Mesenchymal stem cell (in vitro differentiated cells and primary cell): ENCODE results near the gene ARL15.

Experiments
- DNase-seq: peaks from one replicate; pipeline ENCODE4 v3.0.0-alpha.2; 2013
- H2AFZ ChIP-seq: one replicate; pipeline ENCODE4 v1.6.1; 2013; ENCODE audit warnings: low read depth, mild to moderate bottlenecking, control low read depth, inconsistent platforms, low read length, moderate library complexity
- H2AK5ac ChIP-seq: 2 replicates; pipeline ENCODE4 v1.6.1; 2013; ENCODE audit warnings: low read length, moderate library complexity, mild to moderate bottlenecking, inconsistent platforms; ENCODE audit not compliant: severe bottlenecking
- H2BK120ac ChIP-seq: one replicate; pipeline ENCODE4 v1.6.1; 2013; ENCODE audit warnings: low read depth, mild to moderate bottlenecking, inconsistent platforms, low read length, moderate library complexity
- H2BK12ac ChIP-seq, 2 experiments: one replicate each; pipeline ENCODE4 v1.6.1; 2013; ENCODE audit warnings: inconsistent platforms in 2 of 2, low read length in 2 of 2, mild to moderate bottlenecking in 2 of 2, moderate library complexity in 2 of 2, control low read depth in 1 of 2
- H2BK15ac ChIP-seq: one replicate; pipeline ENCODE4 v1.6.1; 2013; ENCODE audit warnings: mild to moderate bottlenecking, low read depth, inconsistent platforms; ENCODE audit not compliant: poor library complexity, severe bottlenecking
- H2BK5ac ChIP-seq: 2 replicates; pipeline ENCODE4 v1.6.1; 2013; ENCODE audit warnings: low read depth, mild to moderate bottlenecking, low read length, control low read depth, inconsistent platforms; ENCODE audit not compliant: poor library complexity, severe bottlenecking
- H3K14ac ChIP-seq, 2 experiments: one replicate each; pipeline ENCODE4 v1.6.1; 2013; ENCODE audit warnings: inconsistent platforms in 2 of 2, low read length in 2 of 2, control low read depth in 1 of 2, mild to moderate bottlenecking in 1 of 2, moderate library complexity in 1 of 2
- H3K18ac ChIP-seq, 2 experiments: one replicate each; pipeline ENCODE4 v1.6.1; 2013; ENCODE audit warnings: inconsistent platforms in 2 of 2, low read length in 2 of 2, control low read depth in 1 of 2, low read depth in 1 of 2, mild to moderate bottlenecking in 1 of 2
- H3K23ac ChIP-seq, 2 experiments: one replicate each; pipeline ENCODE4 v1.6.1; 2013; ENCODE audit warnings: inconsistent platforms in 2 of 2, low read length in 2 of 2, mild to moderate bottlenecking in 2 of 2, moderate library complexity in 2 of 2, control low read depth in 1 of 2
- H3K27ac ChIP-seq: 2 replicates; pipeline ENCODE4 v1.5.1; 2013; ENCODE audit warnings: mild to moderate bottlenecking, moderate library complexity, low read length, control low read depth, inconsistent platforms; ENCODE audit not compliant: poor library complexity, severe bottlenecking
- H3K27me3 ChIP-seq, 2 experiments: 2 replicates each; pipeline versions ENCODE4 v1.6.1 to v1.7.0; 2013; ENCODE audit warnings: low read length in 2 of 2, mild to moderate bottlenecking in 2 of 2, moderate library complexity in 2 of 2, control low read depth in 1 of 2, inconsistent platforms in 1 of 2; ENCODE audit not compliant: control insufficient read depth in 1 of 2, insufficient read depth in 1 of 2
- H3K36me3 ChIP-seq, 2 experiments: 2 replicates each; pipeline versions ENCODE4 v1.6.1 to v1.7.0; 2013; ENCODE audit warnings: low read length in 2 of 2, control low read depth in 1 of 2, inconsistent platforms in 1 of 2, low read depth in 1 of 2, mild to moderate bottlenecking in 1 of 2; ENCODE audit not compliant: insufficient read depth in 2 of 2, control insufficient read depth in 1 of 2
- H3K4ac ChIP-seq, 2 experiments: one replicate each; pipeline ENCODE4 v1.6.1; 2013; ENCODE audit warnings: inconsistent platforms in 2 of 2, low read length in 2 of 2, mild to moderate bottlenecking in 2 of 2, moderate library complexity in 2 of 2, control low read depth in 1 of 2, low read depth in 1 of 2
- H3K4me1 ChIP-seq: 2 replicates; pipeline ENCODE4 v1.6.1; 2013; ENCODE audit warnings: low read depth, low read length, control low read depth; ENCODE audit not compliant: control insufficient read depth, insufficient read depth
- H3K4me2 ChIP-seq: 2 replicates; pipeline ENCODE4 v1.6.1; 2013; ENCODE audit warnings: low read length, mild to moderate bottlenecking, inconsistent platforms; ENCODE audit not compliant: poor library complexity, severe bottlenecking
- H3K4me3 ChIP-seq, 2 experiments: 2 replicates each; pipeline versions ENCODE4 v1.5.1 to v1.7.0; 2013; ENCODE audit warnings: low read length in 2 of 2, mild to moderate bottlenecking in 2 of 2, control low read depth in 1 of 2, low read depth in 1 of 2; ENCODE audit not compliant: insufficient read depth in 1 of 2
- H3K79me1 ChIP-seq: replicated peaks from 2 replicates; pipeline ENCODE4 v1.6.1; 2013; ENCODE audit warnings: mild to moderate bottlenecking, control low read depth, low read length, inconsistent platforms; ENCODE audit not compliant: poor library complexity, severe bottlenecking
- H3K9ac ChIP-seq: 2 replicates; pipeline ENCODE4 v1.7.0; 2013; ENCODE audit warnings: mild to moderate bottlenecking, low read length, moderate library complexity
- H3K9me3 ChIP-seq: 2 replicates; pipeline ENCODE4 v1.7.0; 2013; ENCODE audit warnings: mild to moderate bottlenecking, low read length; ENCODE audit not compliant: control insufficient read depth
- H4K8ac ChIP-seq: one replicate; pipeline ENCODE4 v1.6.1; 2013; ENCODE audit warnings: inconsistent platforms, mild to moderate bottlenecking, low read length, moderate library complexity
- H4K91ac ChIP-seq: one replicate; pipeline ENCODE4 v1.6.1; 2013; ENCODE audit warnings: mild to moderate bottlenecking, low read length, inconsistent platforms
- WGBS: methylation state at CpG from one replicate; pipeline ENCODE4 v1.1.7; 2013; ENCODE audit warnings: mixed read lengths; 5-methylcytosine and 5-hydroxymethylcytosine counted together

The ARL15 gene

GRCh38 chr5:54294097-54294667, 16.2 kb downstream of the ARL15 start:
- no peak overlapping the region for H3K4me3 ChIP-seq
- H3K9ac ChIP-seq, result no peak overlapping the region
- H3K36me3 ChIP-seq, result no peaks in the 10 kb centered on the region
- no peak for DNase-seq
- H2AFZ ChIP-seq, result no peak overlapping the region
- no peak overlapping the region for H2BK5ac ChIP-seq
- H3K4ac ChIP-seq, result no peak overlapping the region
- H2AK5ac ChIP-seq, result no peak overlapping the region
- no peak overlapping the region for H4K8ac ChIP-seq
- H3K9me3 ChIP-seq, result no peaks in the 10 kb centered on the region
- H4K91ac ChIP-seq, result no peak overlapping the region
- H2BK12ac ChIP-seq, result no peak overlapping the region
- no peak overlapping the region for H3K4me2 ChIP-seq
- H3K23ac ChIP-seq, result no peak overlapping the region
- H3K79me1 ChIP-seq, result peaks cover 37% of the 10 kb centered on the region
- H3K27ac ChIP-seq, result no peak overlapping the region
- 93% methylated on average over 2 of the region's 5 CpGs for WGBS
- no peak overlapping the region for H2BK120ac ChIP-seq
- H3K4me1 ChIP-seq, result no peaks in the 10 kb centered on the region
- no peak overlapping the region for H2BK15ac ChIP-seq
- no peaks in the 10 kb centered on the region for H3K27me3 ChIP-seq
- H3K18ac ChIP-seq, result no peak overlapping the region
- H3K14ac ChIP-seq, result no peak overlapping the region

GRCh38 chr5:54292866-54293265, 17.5 kb downstream of the ARL15 start:
- H3K14ac ChIP-seq, result no peak overlapping the region
- no peaks in the 10 kb centered on the region for H3K36me3 ChIP-seq
- H3K27ac ChIP-seq, result no peak overlapping the region
- no peak overlapping the region for H3K4ac ChIP-seq
- H3K4me3 ChIP-seq, result no peak overlapping the region
- no peak overlapping the region for H2AK5ac ChIP-seq
- H3K9me3 ChIP-seq, result peaks cover 8% of the 10 kb centered on the region
- WGBS, result no CpG with 5 or more reads among the region's 1 CpG
- H3K4me2 ChIP-seq, result no peak overlapping the region
- no peaks in the 10 kb centered on the region for H3K4me1 ChIP-seq
- no peak overlapping the region for H2BK5ac ChIP-seq
- peaks cover 38% of the 10 kb centered on the region for H3K79me1 ChIP-seq
- no peak for DNase-seq
- H2BK120ac ChIP-seq, result no peak overlapping the region
- H2AFZ ChIP-seq, result no peak overlapping the region
- H3K27me3 ChIP-seq, result no peaks in the 10 kb centered on the region
- H4K91ac ChIP-seq, result no peak overlapping the region
- no peak overlapping the region for H2BK15ac ChIP-seq
- H2BK12ac ChIP-seq, result no peak overlapping the region
- H3K18ac ChIP-seq, result no peak overlapping the region
- H3K23ac ChIP-seq, result no peak overlapping the region
- no peak overlapping the region for H3K9ac ChIP-seq
- H4K8ac ChIP-seq, result no peak overlapping the region

- WGBS, result 67% methylated on average over 3 of the region's 3 CpGs
- Histone ChIP-seq H3K14ac (no peak overlapping the region), H3K27me3 (no peaks in the 10 kb centered on the region)
Observed at GRCh38 chr5:54291498-54291897, 18.9 kb downstream of the ARL15 start.

DNA sequence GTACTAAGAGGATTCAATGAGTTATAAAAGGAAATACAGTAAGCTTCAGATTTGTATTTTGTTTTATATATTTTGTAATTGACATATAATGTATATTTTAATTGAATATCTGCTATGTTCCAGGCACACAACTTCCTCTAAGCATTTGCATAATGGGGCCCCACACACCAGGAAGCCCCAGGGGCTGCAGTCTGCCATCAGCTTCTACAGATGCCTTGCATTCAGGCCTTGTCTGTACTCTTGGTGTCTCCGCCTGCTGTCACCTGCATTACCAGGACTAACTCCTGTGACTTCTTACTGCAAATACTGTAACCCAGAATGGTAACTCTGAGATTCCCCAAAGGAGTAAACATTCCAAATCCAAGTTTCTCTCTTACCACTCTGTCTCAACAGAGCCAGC, 20.6 kb downstream of the ARL15 start:
- Histone ChIP-seq H2BK12ac (no peak overlapping the region), H3K4me3 (no peak overlapping the region), H2AK5ac (no peak overlapping the region), H2BK120ac (no peak overlapping the region), H3K4me1 (no peaks in the 10 kb centered on the region), H3K18ac (no peak overlapping the region), H3K27ac (no peak overlapping the region), H4K91ac (no peak overlapping the region), H3K23ac (no peak overlapping the region), H4K8ac (no peak overlapping the region), H3K4me2 (no peak overlapping the region), H3K27me3 (no peaks in the 10 kb centered on the region), H3K9ac (no peak overlapping the region), H2BK15ac (no peak overlapping the region), H3K79me1 (peaks cover 36% of the 10 kb centered on the region), H3K9me3 (peaks cover 23% of the 10 kb centered on the region), H3K4ac (no peak overlapping the region), H2BK5ac (no peak overlapping the region), H3K36me3 (no peaks in the 10 kb centered on the region), H2AFZ (no peak overlapping the region), H3K14ac (no peak overlapping the region)
- no peak for DNase-seq
- 100% methylated on average over 1 of the region's 1 CpG for WGBS

More at GRCh38 chr5:54291498-54291897, 18.9 kb downstream of the ARL15 start:
- DNase-seq, result no peak
- Histone ChIP-seq H3K18ac (no peak overlapping the region), H3K4me2 (no peak overlapping the region), H4K91ac (no peak overlapping the region), H3K4me1 (no peaks in the 10 kb centered on the region), H2BK5ac (no peak overlapping the region), H3K27ac (no peak overlapping the region), H2BK15ac (no peak overlapping the region), H3K9me3 (peaks cover 18% of the 10 kb centered on the region), H3K79me1 (peaks cover 39% of the 10 kb centered on the region), H2BK12ac (no peak overlapping the region), H2AFZ (no peak overlapping the region), H3K4ac (no peak overlapping the region), H4K8ac (no peak overlapping the region), H3K23ac (no peak overlapping the region), H3K36me3 (no peaks in the 10 kb centered on the region), H3K9ac (no peak overlapping the region), H2BK120ac (no peak overlapping the region), H2AK5ac (no peak overlapping the region), H3K4me3 (no peak overlapping the region)
